HFFc6 (cell line): ENCODE results near the gene CD244. TPM values are rescaled to one million over a fixed set of nuclear protein-coding genes. Genes with fewer than 3 reads are reported as not detected.
"Not testable (repeated sequence)": the region's sequence is repeated elsewhere in the genome, so short reads cannot be mapped to it uniquely, and the experiment has no call there.

Experiments used
- DNase-seq: peaks from one replicate; pipeline ENCODE4 v3.0.0-alpha.2; 2018
- H3K27ac Mint-ChIP-seq: 2 replicates; pipeline ENCODE4 v1.8.0; 2020; ENCODE audit warnings: mild to moderate bottlenecking, mixed read lengths
- H3K27me3 Mint-ChIP-seq: 2 replicates; pipeline ENCODE4 v1.8.0; 2021; ENCODE audit warnings: mild to moderate bottlenecking, moderate library complexity, mixed read lengths; ENCODE audit not compliant: insufficient read depth
- H3K36me3 Mint-ChIP-seq: 2 replicates; pipeline ENCODE4 v1.8.0; 2021; ENCODE audit warnings: low read depth, mixed read lengths
- H3K4me1 Mint-ChIP-seq: 2 replicates; pipeline ENCODE4 v1.8.0; 2020; ENCODE audit warnings: low read depth, mixed read lengths
- H3K4me3 Mint-ChIP-seq: 2 replicates; pipeline ENCODE4 v1.8.0; 2020; ENCODE audit warnings: mild to moderate bottlenecking, moderate library complexity, mixed read lengths
- H3K9me3 Mint-ChIP-seq: 2 replicates; pipeline ENCODE4 v1.8.0; 2020; ENCODE audit warnings: mild to moderate bottlenecking, mixed read lengths
- total RNA-seq, 6 experiments: library from RNA; stranded (reverse); fragmentation: NEBNext Ultra II Directional; extraction: Animal tissue kit (Norgen Biotek cat#: 25700); gene quantifications; 2 replicates in 1 of 6; 3 replicates in 5 of 6; pipeline ENCODE4 v1.2.3, GENCODE V29; 2021
- TF ChIP-seq, protein P1 (sequence below): fragments of 200-600 bp; sonication (generic); IDR thresholded peaks from 2 replicates; pipeline ENCODE4 v1.5.0; 2021; ENCODE audit warnings: antibody characterized with exemption, mild to moderate bottlenecking

CD244 gene
- total RNA-seq, 6 experiments from 2014 or later = not detected

DNA sequence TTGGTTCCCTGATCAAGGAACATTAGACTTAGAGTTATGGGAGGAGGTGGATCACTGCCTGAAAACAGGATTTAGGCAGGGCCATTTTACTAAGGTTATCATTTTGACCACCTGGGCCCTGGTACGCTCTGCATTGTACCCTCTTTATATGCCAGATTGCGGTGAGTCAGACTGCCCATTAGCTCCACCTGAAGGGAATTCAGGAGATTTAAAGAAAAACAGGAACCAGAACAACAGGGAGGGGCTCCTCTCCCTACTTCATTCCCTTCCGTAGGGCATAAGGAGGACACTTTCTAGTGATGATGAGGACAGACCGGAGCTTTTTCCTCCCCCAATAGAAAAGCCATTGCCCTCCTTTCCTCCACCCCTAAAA is 42.9 kb upstream of the CD244 start:
- H3K27me3 Mint-ChIP-seq = peaks cover 15% of the 10 kb centered on the region
- H3K4me1 Mint-ChIP-seq = no peaks in the 10 kb centered on the region
- DNase-seq = no peak
- no peak overlapping the region for H3K4me3 Mint-ChIP-seq
- H3K9me3 Mint-ChIP-seq = no peaks in the 10 kb centered on the region
- no peak overlapping the region for H3K27ac Mint-ChIP-seq
- H3K36me3 Mint-ChIP-seq = no peaks in the 10 kb centered on the region
- TF ChIP-seq, protein P1, sequence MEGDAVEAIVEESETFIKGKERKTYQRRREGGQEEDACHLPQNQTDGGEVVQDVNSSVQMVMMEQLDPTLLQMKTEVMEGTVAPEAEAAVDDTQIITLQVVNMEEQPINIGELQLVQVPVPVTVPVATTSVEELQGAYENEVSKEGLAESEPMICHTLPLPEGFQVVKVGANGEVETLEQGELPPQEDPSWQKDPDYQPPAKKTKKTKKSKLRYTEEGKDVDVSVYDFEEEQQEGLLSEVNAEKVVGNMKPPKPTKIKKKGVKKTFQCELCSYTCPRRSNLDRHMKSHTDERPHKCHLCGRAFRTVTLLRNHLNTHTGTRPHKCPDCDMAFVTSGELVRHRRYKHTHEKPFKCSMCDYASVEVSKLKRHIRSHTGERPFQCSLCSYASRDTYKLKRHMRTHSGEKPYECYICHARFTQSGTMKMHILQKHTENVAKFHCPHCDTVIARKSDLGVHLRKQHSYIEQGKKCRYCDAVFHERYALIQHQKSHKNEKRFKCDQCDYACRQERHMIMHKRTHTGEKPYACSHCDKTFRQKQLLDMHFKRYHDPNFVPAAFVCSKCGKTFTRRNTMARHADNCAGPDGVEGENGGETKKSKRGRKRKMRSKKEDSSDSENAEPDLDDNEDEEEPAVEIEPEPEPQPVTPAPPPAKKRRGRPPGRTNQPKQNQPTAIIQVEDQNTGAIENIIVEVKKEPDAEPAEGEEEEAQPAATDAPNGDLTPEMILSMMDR = no peak

- TF ChIP-seq, protein P1 = no peak
- H3K27me3 Mint-ChIP-seq = peaks cover 15% of the 10 kb centered on the region
- no peak overlapping the region for H3K4me3 Mint-ChIP-seq
- H3K27ac Mint-ChIP-seq = no peak overlapping the region
- no peaks in the 10 kb centered on the region for H3K4me1 Mint-ChIP-seq
- H3K36me3 Mint-ChIP-seq = no peaks in the 10 kb centered on the region
- H3K9me3 Mint-ChIP-seq = no peaks in the 10 kb centered on the region
- no peak for DNase-seq
Observed at GRCh38 chr1:160904783-160905616, 42.3 kb upstream of the CD244 start.

DNA sequence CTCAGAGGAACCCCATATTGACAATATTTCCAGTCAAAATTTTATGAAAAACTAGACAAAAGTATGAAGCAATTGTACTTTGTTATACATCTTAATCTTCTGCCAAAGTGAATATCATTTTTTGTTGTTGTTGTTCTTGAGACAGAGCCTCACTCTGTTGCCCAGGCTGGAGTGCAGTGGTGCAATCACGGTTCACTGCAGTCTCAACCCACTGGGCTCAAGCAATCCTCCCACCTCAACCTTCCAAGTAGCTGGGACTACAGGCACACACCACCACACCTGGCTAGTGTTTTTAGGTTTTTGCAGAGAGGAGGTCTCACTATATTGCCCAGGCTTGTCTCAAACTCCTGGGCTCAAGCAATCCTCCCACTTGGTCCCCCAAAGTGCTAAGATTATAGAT is 39.6 kb upstream of the CD244 start:
- not testable (repeated sequence) for H3K9me3 Mint-ChIP-seq, H3K4me1 Mint-ChIP-seq, H3K36me3 Mint-ChIP-seq, H3K4me3 Mint-ChIP-seq, DNase-seq, H3K27ac Mint-ChIP-seq
- peaks cover 12% of the 10 kb centered on the region for H3K27me3 Mint-ChIP-seq

DNA sequence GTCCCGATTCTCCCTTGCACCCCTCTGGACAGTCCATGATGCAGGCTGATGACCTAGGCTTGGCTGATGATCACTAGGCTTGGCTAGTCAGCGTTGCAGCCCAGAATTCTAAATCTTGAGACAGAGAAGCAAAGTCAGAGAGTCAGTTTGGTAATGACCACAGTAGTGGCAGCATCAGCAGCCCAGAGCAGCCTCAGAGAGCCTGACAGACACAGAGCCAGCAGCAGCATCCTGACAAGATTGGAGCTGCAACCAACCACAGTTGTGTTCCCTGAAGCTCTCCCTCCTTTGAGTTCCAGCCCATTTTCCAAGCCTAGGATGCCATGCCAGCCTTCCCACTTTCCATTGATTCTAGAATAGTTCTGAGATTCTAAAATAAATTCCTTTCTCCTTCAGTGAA is 39.1 kb upstream of the CD244 start:
- TF ChIP-seq, protein P1 = no peak

GRCh38 chr1:160900683-160901082 is 38.0 kb upstream of the CD244 start:
- H3K27me3 Mint-ChIP-seq, DNase-seq, H3K4me3 Mint-ChIP-seq, H3K27ac Mint-ChIP-seq, H3K9me3 Mint-ChIP-seq, H3K4me1 Mint-ChIP-seq, H3K36me3 Mint-ChIP-seq: not testable (repeated sequence)

More for the DNA sequence above, 39.1 kb upstream of the CD244 start:
- DNase-seq = no peak
- no peaks in the 10 kb centered on the region for H3K36me3 Mint-ChIP-seq
- no peaks in the 10 kb centered on the region for H3K9me3 Mint-ChIP-seq
- peaks cover 9% of the 10 kb centered on the region for H3K27me3 Mint-ChIP-seq
- no peaks in the 10 kb centered on the region for H3K4me1 Mint-ChIP-seq
- H3K4me3 Mint-ChIP-seq = no peak overlapping the region
- H3K27ac Mint-ChIP-seq = no peak overlapping the region

DNA sequence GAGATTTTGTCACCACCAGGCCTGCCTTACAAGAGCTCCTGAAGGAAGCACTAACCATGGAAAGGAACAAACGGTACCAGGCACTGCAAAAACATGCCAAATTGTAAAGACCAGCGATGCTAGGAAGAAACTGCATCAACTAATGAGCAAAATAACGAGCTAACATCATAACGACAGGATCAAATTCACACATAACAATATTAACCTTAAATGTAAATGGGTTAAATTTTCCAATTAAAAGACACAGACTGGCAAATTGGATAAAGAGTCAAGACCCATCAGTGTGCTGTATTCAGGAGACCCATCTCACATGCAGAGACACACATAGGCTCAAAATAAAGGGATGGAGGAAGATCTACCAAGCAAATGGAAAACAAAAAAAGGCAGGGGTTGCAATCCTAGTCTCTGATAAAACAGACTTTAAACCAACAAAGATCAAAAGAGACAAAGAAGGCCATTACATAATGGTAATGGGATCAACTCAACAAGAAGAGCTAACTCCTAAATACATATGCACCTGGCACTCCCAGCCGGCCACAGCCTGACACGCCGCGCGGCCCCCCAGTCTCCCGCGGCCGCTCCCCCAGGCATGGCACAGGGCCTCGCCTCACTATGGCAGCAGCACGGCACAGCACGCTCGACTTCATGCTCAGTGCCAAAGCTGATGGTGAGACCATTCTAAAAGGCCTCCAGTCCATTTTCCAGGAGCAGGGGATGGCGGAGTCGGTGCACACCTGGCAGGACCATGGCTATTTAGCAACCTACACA is 31.9 kb upstream of the CD244 start:
- not testable (repeated sequence) for H3K4me3 Mint-ChIP-seq, H3K27me3 Mint-ChIP-seq, H3K27ac Mint-ChIP-seq, H3K9me3 Mint-ChIP-seq, H3K4me1 Mint-ChIP-seq, H3K36me3 Mint-ChIP-seq, DNase-seq

DNA sequence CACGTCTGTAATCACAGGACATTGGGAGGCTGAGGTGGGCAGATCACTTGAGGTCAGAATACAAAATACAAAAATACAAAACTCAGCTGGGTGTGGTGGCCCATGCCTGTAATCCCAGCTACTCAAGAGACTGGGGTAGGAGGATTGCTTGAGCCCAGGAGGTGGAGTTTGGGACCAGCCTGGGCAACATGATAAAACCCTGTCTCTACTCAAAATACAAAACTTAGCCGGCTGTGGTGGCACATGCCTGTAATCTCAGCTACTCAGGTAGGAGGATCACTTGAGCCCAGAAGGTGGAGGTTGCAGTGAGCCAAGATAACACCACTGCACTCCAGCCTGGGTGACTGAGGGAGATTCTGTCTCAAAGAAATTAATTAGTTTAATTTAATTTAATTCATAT is 28.8 kb upstream of the CD244 start:
- TF ChIP-seq, protein P1 = no peak
- no peaks in the 10 kb centered on the region for H3K4me1 Mint-ChIP-seq
- no peaks in the 10 kb centered on the region; the same call in 1 of the 2 replicates for H3K9me3 Mint-ChIP-seq
- H3K4me3 Mint-ChIP-seq = no peak overlapping the region
- no peak overlapping the region for H3K27ac Mint-ChIP-seq
- no peaks in the 10 kb centered on the region for H3K36me3 Mint-ChIP-seq
- peaks cover 3% of the 10 kb centered on the region for H3K27me3 Mint-ChIP-seq
- no peak for DNase-seq
